IPS DF 19.7 (cell line): ENCODE data around the gene BCAS1.
"Not testable (repeated sequence)": the region's sequence is repeated elsewhere in the genome, so short reads cannot be mapped to it uniquely, and the experiment has no call there.

Experiments
- DNase-seq: peaks from one replicate; pipeline ENCODE4 v3.0.0-alpha.2; 2013; ENCODE audit warnings: low read depth, low spot score

The BCAS1 gene

GRCh38 chr20:54019585-54019984 is 50.8 kb downstream of the BCAS1 start:
- no peak for DNase-seq

- DNase-seq: no peak
Measured at GRCh38 chr20:54019127-54019526, 51.3 kb downstream of the BCAS1 start.

DNA sequence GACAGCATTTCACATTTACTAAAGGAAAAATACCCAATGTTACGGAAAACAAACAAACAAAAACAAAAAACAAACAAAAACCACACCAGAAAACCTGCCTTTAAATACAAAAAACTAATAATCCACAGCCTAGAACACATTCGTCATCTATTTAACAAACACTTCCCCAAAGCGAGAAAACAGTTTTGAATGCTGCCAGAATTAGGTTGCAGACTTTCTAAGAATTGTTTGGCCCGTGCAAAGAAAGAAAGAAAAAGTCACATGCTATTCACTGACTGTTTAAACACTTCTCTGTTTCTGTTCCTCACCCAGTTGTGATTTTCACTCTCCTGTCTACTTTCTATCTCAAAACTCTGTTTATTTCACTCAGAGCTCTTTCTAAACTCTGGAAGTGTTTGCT is 52.5 kb downstream of the BCAS1 start:
- no peak for DNase-seq

DNA sequence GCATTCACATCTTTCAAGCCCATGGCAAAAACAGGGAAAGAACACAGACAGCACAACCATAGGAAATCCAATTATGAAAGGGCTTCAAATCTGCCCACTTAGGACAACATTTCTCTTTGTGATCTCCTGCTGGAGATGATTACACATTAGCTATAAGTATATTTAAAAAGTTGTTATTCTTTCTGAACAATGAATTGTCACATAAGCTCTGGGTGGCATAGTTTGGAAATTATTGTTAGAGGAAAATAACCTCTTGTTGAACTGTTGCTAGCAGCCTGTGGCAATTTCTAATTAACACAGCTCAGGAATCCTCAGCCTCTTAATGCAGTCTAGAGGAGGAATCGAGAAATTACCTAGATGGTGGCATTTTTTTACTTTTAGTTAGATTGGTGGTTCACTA is 54.9 kb downstream of the BCAS1 start:
- DNase-seq: no peak

DNA sequence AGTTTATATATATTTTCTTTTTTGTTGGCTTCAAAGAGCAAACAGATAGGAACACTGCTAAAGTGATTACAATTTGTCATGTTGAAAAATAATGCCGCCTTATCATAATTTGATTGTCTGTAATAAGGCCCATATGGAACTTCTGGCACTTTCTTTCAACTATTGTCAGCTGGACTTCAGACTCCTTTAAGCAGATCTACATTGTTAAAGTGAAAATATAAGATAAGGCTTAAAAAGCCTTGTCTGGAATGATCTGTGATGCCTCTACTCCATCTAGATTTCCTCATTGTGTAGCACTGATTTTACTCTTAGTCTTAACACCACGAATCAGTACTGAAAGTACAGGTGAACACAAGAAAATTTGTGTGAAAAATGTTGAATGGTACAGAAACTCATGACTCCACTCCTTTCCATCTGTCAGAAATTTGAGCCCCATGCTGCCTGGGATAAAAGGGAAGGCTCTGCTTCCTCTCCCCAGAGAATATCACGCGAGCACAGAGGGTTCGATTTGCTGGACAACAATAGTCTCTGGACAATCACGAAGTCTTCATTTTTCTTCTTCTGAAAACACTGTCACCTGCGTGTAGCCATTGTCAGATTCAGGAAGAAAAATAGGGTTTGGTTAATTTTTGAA is 56.0 kb downstream of the BCAS1 start:
- no peak for DNase-seq

DNA sequence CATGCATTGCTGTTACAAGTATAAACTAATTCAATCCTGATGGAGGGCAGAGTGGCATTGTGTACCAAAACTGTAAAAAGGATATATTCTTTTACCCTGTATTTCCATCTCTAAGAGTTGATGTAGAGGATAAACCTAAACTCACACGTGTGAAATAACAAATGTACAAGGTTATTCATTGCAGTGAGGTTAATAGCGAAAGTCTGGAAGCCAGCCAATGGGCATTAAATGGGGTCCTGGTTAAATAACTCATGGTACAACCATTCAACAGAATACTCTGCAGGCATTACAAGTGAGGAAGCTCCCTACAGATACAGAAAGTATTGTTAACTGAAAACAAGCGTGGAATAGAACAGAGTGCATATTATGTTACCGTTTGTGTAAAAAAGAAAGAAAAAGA is 56.9 kb downstream of the BCAS1 start:
- DNase-seq: no peak

DNA sequence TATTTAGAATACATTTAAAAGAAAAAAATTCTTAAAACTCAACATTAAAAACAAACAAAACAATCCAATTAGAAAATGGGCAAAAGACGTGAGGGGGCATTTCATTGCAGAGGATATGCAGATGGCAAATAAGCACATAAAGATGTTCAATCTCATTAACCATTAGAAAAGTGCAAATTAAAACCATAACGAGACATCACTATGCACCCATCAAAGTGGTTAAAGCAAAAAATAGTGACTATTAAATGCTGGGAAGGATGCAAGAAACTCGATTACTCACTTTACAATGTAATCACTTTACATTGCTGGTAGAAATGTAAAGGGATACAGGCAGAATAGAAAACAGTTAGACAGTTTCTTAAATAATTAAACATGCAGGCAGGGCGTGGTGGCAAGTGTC is 59.0 kb downstream of the BCAS1 start:
- no peak for DNase-seq

DNA sequence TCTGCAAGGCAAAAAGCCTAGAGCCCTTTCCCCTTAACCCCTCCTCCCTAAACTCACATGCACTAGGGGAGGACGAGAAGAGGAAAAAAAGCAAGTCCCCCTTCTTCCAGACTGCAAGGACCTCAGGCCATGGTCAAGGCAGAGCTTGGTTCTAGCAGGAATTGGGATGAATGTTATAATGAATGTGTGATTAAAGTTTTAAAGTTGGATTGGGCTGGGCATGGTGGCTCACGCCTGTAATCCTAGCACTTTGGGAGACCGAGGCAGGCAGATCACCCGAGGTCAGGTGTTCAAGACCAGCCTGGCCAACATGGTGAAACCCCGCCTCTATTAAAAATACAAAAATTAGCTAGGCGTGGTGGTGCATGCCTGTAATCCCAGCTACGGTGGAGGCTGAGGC is 64.2 kb downstream of the BCAS1 start:
- DNase-seq: not testable (repeated sequence)

DNA sequence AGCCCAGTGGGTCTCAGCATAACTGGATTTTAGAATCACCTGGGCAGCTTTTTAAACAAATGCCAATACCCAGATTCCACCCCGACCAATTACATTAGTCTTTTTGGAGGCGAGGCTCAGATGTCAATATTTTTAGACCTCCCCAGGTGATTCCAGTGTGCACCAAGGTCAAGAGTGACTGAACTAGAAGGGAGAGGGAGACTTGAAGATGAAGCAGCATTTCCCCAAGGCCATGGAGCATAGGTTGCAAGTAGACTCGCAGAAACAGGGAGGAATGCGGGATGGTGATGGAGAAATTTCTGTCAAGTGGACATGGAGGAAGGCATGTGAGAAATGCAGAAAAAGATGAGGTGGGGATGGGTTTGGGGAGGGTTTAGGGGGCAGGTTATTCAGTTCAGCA is 64.9 kb downstream of the BCAS1 start:
- DNase-seq: no peak

DNA sequence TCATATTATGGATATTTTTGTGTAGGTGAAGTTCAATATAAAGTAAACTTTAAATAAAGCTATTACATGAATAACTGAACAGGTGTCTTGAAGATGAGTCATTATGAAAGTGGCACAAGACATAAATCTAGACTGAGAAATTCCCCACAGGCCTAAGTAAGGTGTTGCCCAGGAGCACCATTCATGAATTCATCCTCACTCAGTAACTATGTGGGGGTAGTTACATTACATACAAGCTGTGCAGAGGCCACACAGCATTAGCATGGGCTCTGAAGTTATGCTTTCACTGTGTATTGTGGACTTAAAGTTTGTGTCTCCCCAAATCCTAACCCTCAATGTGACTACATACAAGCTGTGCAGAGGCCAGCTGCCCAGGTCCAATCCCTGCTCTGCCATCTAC is 65.9 kb downstream of the BCAS1 start:
- DNase-seq: no peak

- no peak for DNase-seq
Measured at GRCh38 chr20:54002741-54003140, 67.7 kb downstream of the BCAS1 start.

- no peak for DNase-seq
Measured at GRCh38 chr20:54002056-54002575, 68.3 kb downstream of the BCAS1 start.

- no peak for DNase-seq
Measured at GRCh38 chr20:54000914-54001313, 69.5 kb downstream of the BCAS1 start.

GRCh38 chr20:54000262-54000661 is 70.1 kb downstream of the BCAS1 start:
- no peak for DNase-seq

DNA sequence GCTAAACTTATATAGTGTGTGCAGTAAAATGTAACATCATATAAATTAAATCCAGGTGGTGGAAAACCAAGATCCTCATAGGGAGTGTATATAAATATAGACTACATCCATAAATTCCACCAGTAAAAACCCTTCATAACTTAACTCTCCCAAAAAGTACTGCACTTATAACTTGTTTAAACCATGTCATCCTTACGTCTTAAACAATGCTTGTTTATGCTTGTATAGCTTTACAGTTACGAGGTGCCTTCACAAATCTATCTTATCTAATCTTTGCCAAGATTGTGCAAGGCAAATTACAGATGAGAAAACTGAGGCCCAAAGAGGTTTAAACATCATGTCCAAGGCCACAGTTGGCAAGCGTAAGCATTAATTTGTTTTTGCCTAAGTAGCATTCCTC is 71.3 kb downstream of the BCAS1 start:
- no peak for DNase-seq

- DNase-seq: no peak
Measured at GRCh38 chr20:53996584-53997486, 73.6 kb downstream of the BCAS1 start.

GRCh38 chr20:53995949-53996348 is 74.4 kb downstream of the BCAS1 start:
- no peak for DNase-seq

DNA sequence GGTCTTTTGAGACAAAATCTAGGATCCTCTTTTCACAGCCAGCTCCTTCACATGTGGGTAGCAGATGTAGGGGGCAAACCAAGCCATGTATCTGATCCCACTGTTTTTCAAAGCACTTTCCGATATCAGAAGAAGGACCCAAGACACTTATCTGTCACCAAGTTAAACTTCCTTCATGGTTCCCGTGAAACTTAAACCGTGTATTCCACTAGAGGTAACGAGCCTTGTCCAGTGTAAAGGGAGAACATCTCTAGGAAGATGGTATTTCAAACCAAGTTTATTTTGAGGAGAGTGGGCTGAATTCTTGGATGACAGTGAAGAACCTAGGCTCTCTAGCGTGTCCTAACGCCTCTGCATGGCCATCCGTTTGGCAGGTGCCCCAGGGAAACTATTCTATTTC is 76.3 kb downstream of the BCAS1 start:
- DNase-seq: no peak

DNA sequence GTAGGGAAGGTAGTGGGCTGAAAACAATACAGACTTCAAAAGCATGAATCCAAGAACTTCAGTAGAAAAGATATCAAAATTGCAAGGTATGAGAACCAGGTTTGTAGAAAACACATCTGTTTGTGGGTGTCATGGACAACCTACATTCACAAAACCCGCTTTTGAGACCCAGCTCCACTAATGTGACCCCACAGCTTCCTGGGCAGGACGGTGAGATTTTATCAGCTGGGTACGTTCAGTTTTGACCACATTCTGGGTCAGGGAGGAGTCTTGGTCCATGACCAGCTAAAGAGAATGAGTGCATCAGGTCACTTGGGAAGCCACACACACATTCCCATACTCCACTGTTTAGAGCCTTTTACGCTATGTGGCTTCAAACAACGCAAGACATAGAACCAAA is 77.1 kb downstream of the BCAS1 start:
- no peak for DNase-seq

DNA sequence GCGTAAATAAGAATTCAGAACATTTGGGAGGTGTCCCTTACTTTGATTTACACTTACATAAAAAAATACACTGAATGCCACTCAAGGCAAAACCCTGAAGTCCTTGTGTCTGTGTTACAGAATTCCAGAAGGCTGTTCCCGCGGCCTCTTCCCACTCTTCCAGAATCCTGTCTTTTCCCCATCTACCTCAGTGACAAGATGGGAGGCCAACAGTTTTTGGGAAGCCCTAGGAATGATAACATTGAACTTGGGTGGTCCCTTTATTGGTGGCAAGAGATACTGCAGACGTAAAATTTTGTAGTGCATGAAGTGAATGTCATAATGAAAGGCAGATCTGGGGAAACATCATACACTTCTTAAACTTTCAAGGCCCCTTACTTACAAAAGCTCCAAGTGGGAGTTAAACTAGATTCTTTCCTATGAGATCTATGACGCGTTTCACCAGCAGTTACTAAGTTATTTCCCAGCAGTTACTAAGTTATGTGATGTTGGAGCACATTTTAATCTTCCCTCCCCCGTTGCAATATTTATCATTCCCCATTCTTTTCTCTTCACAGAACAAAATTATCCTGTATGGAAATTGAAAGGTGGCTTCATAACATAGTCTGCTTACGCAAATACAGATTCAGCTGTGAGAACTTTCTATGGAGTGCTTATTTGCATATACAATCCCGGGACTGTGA is 79.5 kb downstream of the BCAS1 start:
- DNase-seq: no peak

DNA sequence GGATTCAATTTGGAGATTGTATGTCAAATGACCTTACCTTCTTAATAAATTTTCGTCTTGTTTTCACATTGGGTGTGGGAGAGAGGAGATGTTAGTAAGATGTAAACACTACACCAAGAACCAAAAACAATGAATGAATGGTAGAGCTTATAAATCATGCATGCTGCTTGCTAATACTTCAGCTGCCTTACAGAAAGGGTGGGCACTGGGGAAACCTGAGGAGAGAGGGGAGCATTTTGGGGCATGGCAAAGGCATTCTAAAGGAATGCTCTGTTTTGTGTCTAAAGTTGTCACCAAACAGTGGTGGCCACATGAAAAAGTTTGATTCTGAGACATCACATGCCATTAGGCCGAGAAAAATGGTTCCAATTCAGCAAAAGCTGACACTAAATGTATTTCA is 80.4 kb downstream of the BCAS1 start:
- no peak for DNase-seq

- no peak for DNase-seq
Measured at GRCh38 chr20:53989401-53989800, 81.0 kb downstream of the BCAS1 start.
